ENCODE results near the gene DNAH10. TPM values are rescaled to one million over a fixed set of nuclear protein-coding genes. Genes with fewer than 3 reads are reported as not detected.

The DNAH10 gene
- total and polyA plus RNA-seq, 7 experiments from 2014 or later = 0.05 to 0.50 (median 0.10) TPM

DNA sequence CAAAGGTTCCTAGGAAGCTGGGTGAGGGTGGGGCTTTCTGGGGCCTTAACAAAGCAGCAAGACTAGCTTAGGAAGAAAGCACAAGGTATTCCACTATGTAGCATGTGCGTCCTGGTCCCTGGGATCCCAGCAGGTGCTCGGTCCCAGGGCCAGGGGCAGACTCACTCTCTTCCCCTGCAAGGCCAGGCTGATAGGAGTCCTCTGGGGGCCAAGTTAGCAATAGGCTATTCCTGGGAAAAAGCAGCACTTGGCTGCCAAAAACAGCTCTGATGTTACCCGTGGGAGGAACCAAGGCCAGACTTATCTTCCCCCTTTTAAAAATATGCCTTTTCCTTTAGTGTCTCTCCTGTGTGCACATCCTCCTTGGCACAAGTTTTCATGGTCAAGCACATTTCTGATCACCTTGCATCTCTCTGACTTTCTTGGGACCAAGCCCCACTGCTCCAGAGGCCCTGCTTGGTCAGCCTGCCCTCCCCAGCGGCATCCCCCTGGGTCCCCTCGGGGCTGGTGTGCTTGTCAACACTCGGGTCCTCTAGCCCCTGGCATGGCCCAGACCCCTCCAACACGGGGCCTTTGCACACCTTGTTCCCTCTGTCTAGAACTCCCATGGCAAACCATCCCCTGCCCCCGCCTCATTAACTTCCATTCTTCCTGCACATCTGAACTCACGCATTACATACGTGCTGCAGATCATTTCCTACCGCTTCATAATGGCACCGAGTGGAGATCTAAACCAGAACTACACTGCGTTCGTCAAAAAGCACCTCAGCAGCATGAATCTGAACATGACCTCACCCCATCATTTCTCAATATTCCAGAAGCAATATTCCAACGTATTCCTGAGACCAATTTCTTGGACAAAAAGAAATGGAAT is 188.6 kb downstream of the DNAH10 start:
- Histone ChIP-seq H3K27me3 (ENCODE audit: control insufficient read depth in 2 of 2, insufficient read depth in 2 of 2, low read length in 2 of 2) (no peaks in the 10 kb centered on the region), H3K4me3 (ENCODE audit: low read length) (no peak overlapping the region), H3K9me3 (ENCODE audit: control insufficient read depth in 2 of 3, low read length in 3 of 3) (no peaks in the 10 kb centered on the region), H3K36me3 (ENCODE audit: control insufficient read depth in 2 of 3, insufficient read depth in 3 of 3, low read length in 3 of 3) (peaks cover 0 to 3% (median 0%) of the 10 kb centered on the region in 3 experiments), H3K27ac (ENCODE audit: low read depth, low read length) (no peak overlapping the region), H3K4me1 (ENCODE audit: control insufficient read depth in 2 of 2, insufficient read depth in 2 of 2, low read length in 2 of 2) (no peaks in the 10 kb centered on the region)
- no peak overlapping the region for H3K4me3 Mint-ChIP-seq
- no peak overlapping the region for H3K27ac Mint-ChIP-seq
- ChIA-PET CTCF (no interaction called here), POLR2A (no interaction called here)
- ATAC-seq = no peak
- no peak for DNase-seq
- intact Hi-C loops (cut with micrococcal nuclease) = no loop called here
- peaks cover 0 to 10% (median 0%) of the 10 kb centered on the region in 5 donors for H3K36me3 Mint-ChIP-seq
- H3K27me3 Mint-ChIP-seq = no peaks in the 10 kb centered on the region
- H3K4me1 Mint-ChIP-seq = peaks cover 0 to 12% (median 4%) of the 10 kb centered on the region in 7 donors
- no peaks in the 10 kb centered on the region for H3K9me3 Mint-ChIP-seq

DNA sequence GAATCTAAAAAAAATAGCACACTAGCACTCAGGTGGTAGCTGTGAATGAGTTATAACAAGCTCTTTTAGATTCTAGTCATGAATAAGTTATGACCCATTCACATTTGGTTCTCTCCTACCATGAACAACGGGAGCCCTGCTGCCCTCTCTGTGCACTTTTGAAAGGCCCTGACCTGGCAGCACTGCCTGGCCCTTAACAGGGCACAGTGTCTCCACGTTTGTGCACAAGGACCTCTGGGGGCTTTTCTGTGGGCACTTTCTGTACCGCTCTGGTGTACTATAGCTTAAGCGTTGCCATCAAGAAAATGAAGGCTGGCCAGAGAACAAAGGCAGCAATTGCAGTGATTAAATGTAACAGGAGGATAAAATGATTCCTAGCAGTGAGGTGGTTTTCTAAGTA is 189.4 kb downstream of the DNAH10 start:
- intact Hi-C loops (cut with micrococcal nuclease) = no loop called here

DNA sequence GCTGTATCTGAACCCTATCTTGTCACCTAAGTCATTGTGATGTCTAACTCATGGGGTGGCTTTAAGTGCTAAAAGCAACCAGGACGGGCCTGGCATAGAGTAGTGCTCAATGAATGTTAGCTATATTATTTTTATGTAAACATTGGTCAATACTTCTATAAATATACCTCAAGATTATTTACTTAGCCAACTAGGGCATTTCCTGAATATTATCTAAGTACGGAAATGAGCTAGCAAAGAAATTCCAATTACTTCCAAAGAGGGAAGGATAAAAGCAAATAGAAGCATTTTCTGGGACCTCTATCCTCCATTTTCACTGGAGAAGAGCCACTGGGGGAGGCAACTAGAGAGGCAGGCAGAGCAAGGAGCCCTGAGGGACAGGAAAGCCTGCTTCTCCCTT is 189.9 kb downstream of the DNAH10 start:
- no peaks in the 10 kb centered on the region for H3K27me3 Mint-ChIP-seq
- ATAC-seq = no peak
- DNase-seq = no peak
- H3K4me1 Mint-ChIP-seq = peaks cover 0 to 12% (median 3%) of the 10 kb centered on the region in 7 donors
- intact Hi-C loops (cut with micrococcal nuclease) = no loop called here
- ChIA-PET POLR2A (no interaction called here), CTCF (no interaction called here)
- peak overlapping the region in 1 of 9 donors; percentile 22 for H3K27ac Mint-ChIP-seq
- H3K4me1 ChIP-seq (ENCODE audit: control insufficient read depth in 2 of 2, insufficient read depth in 2 of 2, low read length in 2 of 2) = no peaks in the 10 kb centered on the region
- H3K9me3 ChIP-seq (ENCODE audit: control insufficient read depth in 2 of 3, low read length in 3 of 3) = no peaks in the 10 kb centered on the region
- H3K27me3 ChIP-seq (ENCODE audit: control insufficient read depth in 2 of 2, insufficient read depth in 2 of 2, low read length in 2 of 2) = no peaks in the 10 kb centered on the region
- no peaks in the 10 kb centered on the region for H3K9me3 Mint-ChIP-seq
- H3K4me3 ChIP-seq (ENCODE audit: low read length) = no peak overlapping the region
- no peak overlapping the region for H3K4me3 Mint-ChIP-seq
- H3K36me3 ChIP-seq (ENCODE audit: control insufficient read depth in 2 of 3, insufficient read depth in 3 of 3, low read length in 3 of 3) = no peaks in the 10 kb centered on the region
- H3K36me3 Mint-ChIP-seq = peaks cover 0 to 4% (median 0%) of the 10 kb centered on the region in 5 donors
- no peak overlapping the region for H3K27ac ChIP-seq (ENCODE audit: low read depth, low read length)

More for the DNA sequence above, 189.4 kb downstream of the DNAH10 start:
- Mint-ChIP-seq H3K4me1 (peaks cover 0 to 12% (median 3%) of the 10 kb centered on the region in 7 donors), H3K27ac (peak overlapping the region in 1 of 9 donors; percentile 22), H3K36me3 (peaks cover 0 to 4% (median 0%) of the 10 kb centered on the region in 5 donors), H3K27me3 (no peaks in the 10 kb centered on the region), H3K4me3 (no peak overlapping the region), H3K9me3 (no peaks in the 10 kb centered on the region)
- ChIA-PET POLR2A (no interaction called here), CTCF (no interaction called here)
- DNase-seq = no peak
- Histone ChIP-seq H3K4me1 (ENCODE audit: control insufficient read depth in 2 of 2, insufficient read depth in 2 of 2, low read length in 2 of 2) (no peaks in the 10 kb centered on the region), H3K4me3 (ENCODE audit: low read length) (no peak overlapping the region), H3K27ac (ENCODE audit: low read depth, low read length) (no peak overlapping the region), H3K36me3 (ENCODE audit: control insufficient read depth in 2 of 3, insufficient read depth in 3 of 3, low read length in 3 of 3) (no peaks in the 10 kb centered on the region), H3K9me3 (ENCODE audit: control insufficient read depth in 2 of 3, low read length in 3 of 3) (no peaks in the 10 kb centered on the region), H3K27me3 (ENCODE audit: control insufficient read depth in 2 of 2, insufficient read depth in 2 of 2, low read length in 2 of 2) (no peaks in the 10 kb centered on the region)
- no peak for ATAC-seq

DNA sequence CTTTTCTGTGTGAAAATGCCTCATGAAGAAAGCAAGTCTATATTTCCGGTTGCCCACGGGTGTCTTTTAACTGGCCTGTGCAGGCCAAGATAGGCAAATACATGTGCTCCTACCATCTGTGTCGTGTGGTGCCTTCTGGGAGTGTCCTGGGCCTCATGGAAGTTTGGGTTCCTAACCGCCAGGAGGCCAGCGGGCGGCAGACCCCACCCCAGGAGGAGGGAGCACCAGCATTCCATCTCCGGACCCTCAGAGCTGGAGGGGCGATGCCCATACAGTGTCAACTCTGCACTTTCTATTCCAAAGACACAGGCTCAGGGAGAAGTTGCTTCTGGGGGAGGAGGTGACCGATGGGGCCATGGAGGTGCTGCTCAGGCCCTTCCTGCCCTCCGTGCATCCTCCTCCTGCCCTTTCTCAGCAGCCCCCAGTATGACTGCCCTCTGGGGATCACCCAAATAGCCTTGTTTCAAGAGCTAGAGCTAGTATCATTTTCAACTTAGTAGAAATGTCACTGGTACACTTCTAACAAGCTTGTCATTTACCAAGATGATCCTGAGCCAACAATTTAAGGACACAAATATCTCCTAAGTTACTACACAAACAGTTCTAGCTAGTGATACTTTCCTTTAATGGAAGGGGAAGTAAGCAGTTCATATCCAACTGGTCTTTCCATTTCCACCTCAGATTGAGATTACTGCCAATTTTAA is 192.7 kb downstream of the DNAH10 start:
- Mint-ChIP-seq H3K36me3 (peaks cover 0 to 10% (median 0%) of the 10 kb centered on the region in 5 donors), H3K4me1 (peaks cover 0 to 3% (median 3%) of the 10 kb centered on the region in 7 donors), H3K9me3 (no peaks in the 10 kb centered on the region), H3K4me3 (no peak overlapping the region), H3K27me3 (no peaks in the 10 kb centered on the region), H3K27ac (no peak overlapping the region)
- no peaks in the 10 kb centered on the region for H3K4me1 ChIP-seq (ENCODE audit: control insufficient read depth in 2 of 2, insufficient read depth in 2 of 2, low read length in 2 of 2)
- H3K27ac ChIP-seq (ENCODE audit: low read depth, low read length) = no peak overlapping the region
- DNase-seq (no peak), ATAC-seq (no peak)
- ChIA-PET POLR2A (interaction anchor here (0.8 kb wide), 1 partner anchor 16 kb away, joined by 3 read pairs; no protein-coding TSS in a partner anchor), CTCF (interaction anchor here (0.6 to 0.7 kb wide), 2 partner anchors 29 to 33 kb away, joined by 3 to 4 read pairs; no protein-coding TSS in a partner anchor)
- intact Hi-C loops (cut with micrococcal nuclease) = no loop called here
- no peak overlapping the region for H3K4me3 ChIP-seq (ENCODE audit: low read length)
- H3K9me3 ChIP-seq (ENCODE audit: control insufficient read depth in 2 of 3, low read length in 3 of 3) = no peaks in the 10 kb centered on the region
- H3K36me3 ChIP-seq (ENCODE audit: control insufficient read depth in 2 of 3, insufficient read depth in 3 of 3, low read length in 3 of 3) = no peaks in the 10 kb centered on the region
- no peaks in the 10 kb centered on the region for H3K27me3 ChIP-seq (ENCODE audit: control insufficient read depth in 2 of 2, insufficient read depth in 2 of 2, low read length in 2 of 2)

GRCh38 chr12:123956249-123956648 is 194.1 kb downstream of the DNAH10 start:
- Histone ChIP-seq H3K27ac (ENCODE audit: low read depth, low read length) (no peak overlapping the region), H3K36me3 (ENCODE audit: control insufficient read depth in 2 of 3, insufficient read depth in 3 of 3, low read length in 3 of 3) (no peaks in the 10 kb centered on the region), H3K27me3 (ENCODE audit: control insufficient read depth in 2 of 2, insufficient read depth in 2 of 2, low read length in 2 of 2) (no peaks in the 10 kb centered on the region), H3K4me1 (ENCODE audit: control insufficient read depth in 2 of 2, insufficient read depth in 2 of 2, low read length in 2 of 2) (no peaks in the 10 kb centered on the region), H3K4me3 (ENCODE audit: low read length) (no peak overlapping the region), H3K9me3 (ENCODE audit: control insufficient read depth in 2 of 3, low read length in 3 of 3) (no peaks in the 10 kb centered on the region)
- H3K27ac Mint-ChIP-seq = no peak overlapping the region
- CTCF ChIA-PET = no interaction called here
- no peaks in the 10 kb centered on the region for H3K27me3 Mint-ChIP-seq
- intact Hi-C loops (cut with micrococcal nuclease) = no loop called here
- no peak for DNase-seq
- ATAC-seq = no peak
- H3K36me3 Mint-ChIP-seq = peaks cover 0 to 12% (median 0%) of the 10 kb centered on the region in 5 donors
- H3K4me1 Mint-ChIP-seq = peaks cover 0 to 5% (median 1%) of the 10 kb centered on the region in 7 donors
- POLR2A ChIA-PET = interaction anchor here (1.0 kb wide), 1 partner anchor 10 kb away, joined by 4 read pairs; no protein-coding TSS in a partner anchor
- no peaks in the 10 kb centered on the region for H3K9me3 Mint-ChIP-seq
- H3K4me3 Mint-ChIP-seq = no peak overlapping the region

GRCh38 chr12:123957196-123957595 is 195.1 kb downstream of the DNAH10 start:
- no peaks in the 10 kb centered on the region for H3K9me3 Mint-ChIP-seq

More at GRCh38 chr12:123957196-123957595, 195.1 kb downstream of the DNAH10 start:
- DNase-seq = no peak
- ChIA-PET POLR2A (interaction anchor here (1.0 kb wide), 1 partner anchor 9 kb away, joined by 4 read pairs; no protein-coding TSS in a partner anchor), CTCF (no interaction called here)
- H3K27ac Mint-ChIP-seq = no peak overlapping the region
- intact Hi-C loops (cut with micrococcal nuclease) = no loop called here
- H3K4me3 Mint-ChIP-seq = no peak overlapping the region
- Histone ChIP-seq H3K27me3 (ENCODE audit: control insufficient read depth in 2 of 2, insufficient read depth in 2 of 2, low read length in 2 of 2) (no peaks in the 10 kb centered on the region), H3K4me1 (ENCODE audit: control insufficient read depth in 2 of 2, insufficient read depth in 2 of 2, low read length in 2 of 2) (no peaks in the 10 kb centered on the region), H3K27ac (ENCODE audit: low read depth, low read length) (no peak overlapping the region), H3K4me3 (ENCODE audit: low read length) (no peak overlapping the region), H3K9me3 (ENCODE audit: control insufficient read depth in 2 of 3, low read length in 3 of 3) (no peaks in the 10 kb centered on the region), H3K36me3 (ENCODE audit: control insufficient read depth in 2 of 3, insufficient read depth in 3 of 3, low read length in 3 of 3) (no peaks in the 10 kb centered on the region)
- no peaks in the 10 kb centered on the region for H3K27me3 Mint-ChIP-seq
- ATAC-seq = no peak
- peaks cover 0 to 12% (median 0%) of the 10 kb centered on the region in 5 donors for H3K36me3 Mint-ChIP-seq
- peaks cover 0 to 12% (median 4%) of the 10 kb centered on the region in 7 donors for H3K4me1 Mint-ChIP-seq

All from naive thymus-derived CD4-positive, alpha-beta T cell (primary cell).